Measurements from ENCODE around the gene RNF17. TPM values are rescaled to one million over a fixed set of nuclear protein-coding genes. Genes with fewer than 3 reads are reported as not detected.

Gene RNF17
- total RNA-seq, 1 donor from 2014 or later = not detected

- no peak for TF ChIP-seq CTCF (IDR thresholded peaks at IDR 0.05)
- no peaks in the 10 kb centered on the region for H3K36me3 ChIP-seq
- no peaks in the 10 kb centered on the region for H3K9me3 ChIP-seq
- ATAC-seq (peak; percentile 50 to 72), DNase-seq (peak; percentile 49)
- H3K4me1 ChIP-seq = no peaks in the 10 kb centered on the region
- intact Hi-C loops (cut with DNase I) = no loop called here
- H3K27ac ChIP-seq = no peak overlapping the region
- no peak overlapping the region for H3K4me3 ChIP-seq
- no peaks in the 10 kb centered on the region for H3K27me3 ChIP-seq (ENCODE audit: low read depth)
These were observed 78.7 kb downstream of the RNF17 start for GRCh38 chr13:24842549-24843274.

GRCh38 chr13:24851546-24851945 lies 87.6 kb downstream of the RNF17 start:
- no peak for ATAC-seq
- Histone ChIP-seq H3K27ac (no peak overlapping the region), H3K4me1 (no peaks in the 10 kb centered on the region), H3K4me3 (no peak overlapping the region), H3K27me3 (ENCODE audit: low read depth) (no peaks in the 10 kb centered on the region), H3K9me3 (no peaks in the 10 kb centered on the region), H3K36me3 (no peaks in the 10 kb centered on the region)
- TF ChIP-seq CTCF (IDR thresholded peaks at IDR 0.05) = no peak
- DNase-seq = no peak
- intact Hi-C loops (cut with DNase I) = no loop called here

GRCh38 chr13:24854311-24854710 lies 90.3 kb downstream of the RNF17 start:
- no peaks in the 10 kb centered on the region for H3K36me3 ChIP-seq
- H3K27me3 ChIP-seq (ENCODE audit: low read depth) = no peaks in the 10 kb centered on the region
- no peak overlapping the region for H3K4me3 ChIP-seq
- no peaks in the 10 kb centered on the region for H3K9me3 ChIP-seq
- no peak for TF ChIP-seq CTCF (IDR thresholded peaks at IDR 0.05)
- H3K4me1 ChIP-seq = no peaks in the 10 kb centered on the region
- intact Hi-C loops (cut with DNase I) = no loop called here
- DNase-seq = no peak
- ATAC-seq = no peak
- no peak overlapping the region for H3K27ac ChIP-seq

GRCh38 chr13:24858953-24859352 lies 95.0 kb downstream of the RNF17 start:
- no peak for ATAC-seq
- H3K4me1 ChIP-seq = no peaks in the 10 kb centered on the region
- no peak overlapping the region for H3K27ac ChIP-seq
- DNase-seq = no peak
- no peaks in the 10 kb centered on the region for H3K36me3 ChIP-seq
- no peak overlapping the region for H3K4me3 ChIP-seq
- no peaks in the 10 kb centered on the region for H3K9me3 ChIP-seq
- TF ChIP-seq CTCF (IDR thresholded peaks at IDR 0.05) = no peak
- intact Hi-C loops (cut with DNase I) = no loop called here
- no peaks in the 10 kb centered on the region for H3K27me3 ChIP-seq (ENCODE audit: low read depth)

- DNase-seq = no peak
- no peaks in the 10 kb centered on the region for H3K9me3 ChIP-seq
- H3K27me3 ChIP-seq (ENCODE audit: low read depth) = no peaks in the 10 kb centered on the region
- H3K36me3 ChIP-seq = no peaks in the 10 kb centered on the region
- no peak for TF ChIP-seq CTCF (IDR thresholded peaks at IDR 0.05)
- no peak overlapping the region for H3K27ac ChIP-seq
- intact Hi-C loops (cut with DNase I) = no loop called here
- no peak for ATAC-seq
- peaks cover 8% of the 10 kb centered on the region for H3K4me1 ChIP-seq
- no peak overlapping the region for H3K4me3 ChIP-seq
These were observed 96.8 kb downstream of the RNF17 start for GRCh38 chr13:24860770-24861169.

Data from lower lobe of right lung (tissue), 2 donors.